Activated T-helper 1 cell treated with anti-CD3 and anti-CD28 coated beads, Interleukin-12 subunit alpha, Interleukin-12 subunit beta, Interleukin-2, Interleukin-4 antibody, amounts not matched to agents 30 ng/mL and 10 ng/mL and 1 ng/mL, durations not matched to agents 14 hours and 24 hours and 36 hours (primary cell): ENCODE measurements around the gene INSR. TPM values are rescaled to one million over a fixed set of nuclear protein-coding genes. Genes with fewer than 3 reads are reported as not detected.

Experiments
- DNase-seq: peaks from one replicate; pipeline ENCODE4 v3.0.0; 2021; ENCODE audit warnings: low spot score
- H3K27ac Mint-ChIP-seq: one replicate; pipeline ENCODE4 v1.8.0; 2021; ENCODE audit warnings: mild to moderate bottlenecking, mixed read lengths
- H3K27me3 Mint-ChIP-seq: one replicate; pipeline ENCODE4 v1.8.0; 2022; ENCODE audit warnings: mild to moderate bottlenecking, moderate library complexity, mixed read lengths; ENCODE audit not compliant: insufficient read depth
- H3K36me3 Mint-ChIP-seq: one replicate; pipeline ENCODE4 v1.8.0; 2021; ENCODE audit warnings: low read depth, mixed read lengths
- H3K4me1 Mint-ChIP-seq: one replicate; pipeline ENCODE4 v1.8.0; 2021; ENCODE audit warnings: low read depth, mixed read lengths
- H3K4me3 Mint-ChIP-seq: one replicate; pipeline ENCODE4 v1.8.0; 2021; ENCODE audit warnings: mild to moderate bottlenecking, moderate library complexity, mixed read lengths
- H3K9me3 Mint-ChIP-seq: one replicate; pipeline ENCODE4 v1.8.0; 2021; ENCODE audit warnings: mixed read lengths
- intact Hi-C: fragments of 100-400 bp; cut with micrococcal nuclease; formaldehyde crosslinking; loops from one replicate; pipeline ENCODE4 v1.15.1; 2024
- total RNA-seq: library from RNA; stranded (reverse); gene quantifications from 2 replicates; pipeline ENCODE4 v1.2.3, GENCODE V29; 2022

INSR gene
- total RNA-seq: 1.5 TPM in 2 replicates

- peaks cover 38% of the 10 kb centered on the region for H3K27me3 Mint-ChIP-seq
- no peaks in the 10 kb centered on the region for H3K9me3 Mint-ChIP-seq
- H3K4me3 Mint-ChIP-seq: peak within 1 kb of the TSS; percentile 70
- no peak within 1 kb of the TSS for H3K27ac Mint-ChIP-seq
- intact Hi-C loops: no loop called here
- peak; percentile 22 for DNase-seq
- no peaks in the 10 kb centered on the region for H3K36me3 Mint-ChIP-seq
- H3K4me1 Mint-ChIP-seq: peaks cover 5% of the 10 kb centered on the region
Measured at GRCh38 chr19:7293762-7294557, at the start of gene INSR. Gene INSR (minus strand): TSS chr19:7294414. CDS start chr19:7293891, 523 bp downstream.

DNA sequence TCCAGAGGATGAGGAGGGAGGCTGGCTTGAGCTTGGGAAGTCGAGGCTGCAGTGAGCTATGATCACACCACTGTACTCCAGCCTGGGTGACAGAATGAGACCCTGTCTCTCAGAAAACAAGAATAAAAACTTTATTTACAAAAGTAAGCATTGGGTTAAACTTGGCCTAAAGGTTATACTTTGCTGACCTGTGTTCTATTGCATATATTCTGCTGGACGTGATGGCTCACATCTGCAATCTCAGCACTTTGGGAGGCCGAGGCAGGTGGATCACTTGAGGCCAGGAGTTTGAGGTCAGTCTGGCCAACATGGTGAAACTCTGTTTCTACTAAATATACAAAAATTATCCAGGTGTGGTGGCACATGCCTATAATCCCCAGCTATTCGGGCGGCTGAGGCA, 47.9 kb upstream of the INSR start:
- Mint-ChIP-seq H3K36me3 (no peaks in the 10 kb centered on the region), H3K27me3 (peaks cover 5% of the 10 kb centered on the region), H3K9me3 (no peaks in the 10 kb centered on the region), H3K4me1 (peaks cover 48% of the 10 kb centered on the region), H3K4me3 (no peak overlapping the region), H3K27ac (no peak overlapping the region)
- DNase-seq: no peak
- intact Hi-C loops: no loop called here

- no peak overlapping the region for H3K4me3 Mint-ChIP-seq
- no peak overlapping the region for H3K27ac Mint-ChIP-seq
- H3K27me3 Mint-ChIP-seq: peaks cover 5% of the 10 kb centered on the region
- peaks cover 44% of the 10 kb centered on the region for H3K4me1 Mint-ChIP-seq
- intact Hi-C loops: loop anchor here (1.0 kb wide), 3 partner anchors 192 to 337 kb away; no protein-coding TSS in a partner anchor
- H3K36me3 Mint-ChIP-seq: no peaks in the 10 kb centered on the region
- peak; percentile 70 for DNase-seq
- H3K9me3 Mint-ChIP-seq: no peaks in the 10 kb centered on the region
Measured at GRCh38 chr19:7340959-7341837, 47.0 kb upstream of the INSR start.

DNA sequence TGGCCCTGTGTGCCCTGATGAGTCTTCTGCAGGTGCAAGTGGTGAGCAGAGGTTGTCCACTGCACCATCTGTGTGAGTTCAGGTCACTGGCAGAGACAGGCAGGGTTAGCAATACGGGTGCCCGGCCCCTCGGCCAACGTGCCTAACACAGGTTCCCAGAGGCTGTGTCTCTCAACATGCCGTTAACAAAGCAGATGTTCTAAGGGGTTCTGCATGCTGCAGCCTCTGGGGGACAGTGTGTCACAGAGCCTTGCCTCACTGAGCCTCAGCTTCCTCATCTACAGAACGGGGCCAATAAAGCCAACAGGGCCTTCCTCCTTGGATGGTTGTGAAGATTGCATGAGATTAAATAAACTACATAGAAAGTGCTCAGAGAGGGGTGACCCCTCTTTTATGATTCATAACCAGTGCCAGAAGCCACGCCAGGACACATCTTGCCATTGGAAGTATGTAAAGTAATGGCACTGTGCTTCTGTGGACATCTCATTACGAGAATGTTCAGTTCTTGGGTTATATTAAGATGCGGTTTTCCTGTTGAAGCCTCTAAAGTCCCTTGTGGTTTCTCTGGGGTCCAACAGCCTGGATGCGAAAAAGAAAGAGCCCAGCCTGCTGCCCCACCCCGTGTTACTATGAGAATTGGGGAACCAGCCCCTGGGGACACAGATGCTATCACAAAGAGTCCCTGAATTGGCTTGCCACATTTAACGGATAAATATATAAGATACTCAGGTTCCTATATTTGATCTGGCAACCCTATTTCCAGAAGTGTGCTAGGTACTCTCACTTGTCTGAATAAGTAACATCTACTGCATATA, 43.4 kb upstream of the INSR start:
- DNase-seq: no peak
- peaks cover 9% of the 10 kb centered on the region for H3K27me3 Mint-ChIP-seq
- peaks cover 27% of the 10 kb centered on the region for H3K4me1 Mint-ChIP-seq
- intact Hi-C loops: no loop called here
- H3K27ac Mint-ChIP-seq: no peak overlapping the region
- H3K9me3 Mint-ChIP-seq: no peaks in the 10 kb centered on the region
- no peaks in the 10 kb centered on the region for H3K36me3 Mint-ChIP-seq
- H3K4me3 Mint-ChIP-seq: peak overlapping the region; percentile 12

- Mint-ChIP-seq H3K36me3 (no peaks in the 10 kb centered on the region), H3K4me1 (peaks cover 27% of the 10 kb centered on the region), H3K9me3 (no peaks in the 10 kb centered on the region), H3K27ac (no peak overlapping the region), H3K4me3 (no peak overlapping the region), H3K27me3 (peaks cover 9% of the 10 kb centered on the region)
- intact Hi-C loops: no loop called here
- no peak for DNase-seq
Measured at GRCh38 chr19:7336321-7336973, 42.2 kb upstream of the INSR start.

DNA sequence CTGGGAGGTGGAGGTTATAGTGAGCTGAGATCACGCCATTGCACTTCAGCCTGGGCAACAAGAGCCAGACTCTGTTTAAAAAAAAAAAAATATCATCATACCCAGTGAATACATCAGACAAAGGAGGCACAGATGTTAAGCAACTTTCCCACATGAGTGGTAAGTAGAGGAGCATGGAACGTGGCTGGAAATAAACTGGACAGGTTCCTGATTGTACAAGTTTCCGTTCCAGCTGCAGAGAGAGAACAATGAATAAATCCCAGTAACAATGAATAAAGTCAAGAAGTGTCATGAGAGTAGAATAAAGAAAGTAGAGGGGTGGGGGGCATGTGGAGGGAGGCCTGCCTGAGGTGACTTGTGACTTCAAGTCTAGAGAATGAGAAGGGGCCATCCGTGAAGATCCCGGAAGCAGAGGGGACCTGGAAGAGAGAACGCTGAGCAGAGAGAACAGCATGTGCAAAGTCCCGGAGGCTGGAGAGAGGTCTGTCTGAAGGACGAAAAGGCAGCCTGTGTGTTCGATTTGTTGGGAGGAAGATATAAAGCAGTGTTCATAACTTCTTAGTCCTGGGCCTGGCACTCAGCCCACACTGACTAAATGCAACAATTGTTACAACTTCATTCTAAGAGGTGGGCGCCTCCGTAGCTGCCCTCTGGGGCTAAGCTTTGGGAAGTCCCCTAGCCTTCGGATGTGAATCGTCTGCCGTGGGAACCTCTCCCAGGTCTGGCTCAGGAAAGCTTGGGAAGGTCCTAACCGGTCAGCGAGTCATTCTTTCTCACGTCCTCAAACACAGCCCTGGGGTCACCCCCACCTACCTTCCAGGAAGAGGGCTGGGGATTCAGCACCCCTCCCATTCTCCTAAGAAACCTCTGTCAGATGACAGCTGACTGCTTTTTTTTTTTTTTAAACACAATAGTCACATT, 39.2 kb upstream of the INSR start:
- DNase-seq: no peak
- H3K27me3 Mint-ChIP-seq: peaks cover 4% of the 10 kb centered on the region
- no peak overlapping the region for H3K27ac Mint-ChIP-seq
- H3K4me1 Mint-ChIP-seq: peaks cover 17% of the 10 kb centered on the region
- no peaks in the 10 kb centered on the region for H3K9me3 Mint-ChIP-seq
- no peaks in the 10 kb centered on the region for H3K36me3 Mint-ChIP-seq
- intact Hi-C loops: no loop called here
- H3K4me3 Mint-ChIP-seq: no peak overlapping the region

GRCh38 chr19:7331446-7331845, 37.2 kb upstream of the INSR start:
- Mint-ChIP-seq H3K27me3 (peaks cover 4% of the 10 kb centered on the region), H3K9me3 (no peaks in the 10 kb centered on the region), H3K36me3 (no peaks in the 10 kb centered on the region), H3K4me1 (no peaks in the 10 kb centered on the region), H3K27ac (no peak overlapping the region), H3K4me3 (no peak overlapping the region)
- DNase-seq: no peak
- intact Hi-C loops: no loop called here

GRCh38 chr19:7328647-7329046, 34.4 kb upstream of the INSR start:
- Mint-ChIP-seq H3K4me3 (no peak overlapping the region), H3K27ac (no peak overlapping the region), H3K36me3 (no peaks in the 10 kb centered on the region), H3K9me3 (no peaks in the 10 kb centered on the region), H3K27me3 (no peaks in the 10 kb centered on the region), H3K4me1 (no peaks in the 10 kb centered on the region)
- no peak for DNase-seq
- intact Hi-C loops: no loop called here

DNA sequence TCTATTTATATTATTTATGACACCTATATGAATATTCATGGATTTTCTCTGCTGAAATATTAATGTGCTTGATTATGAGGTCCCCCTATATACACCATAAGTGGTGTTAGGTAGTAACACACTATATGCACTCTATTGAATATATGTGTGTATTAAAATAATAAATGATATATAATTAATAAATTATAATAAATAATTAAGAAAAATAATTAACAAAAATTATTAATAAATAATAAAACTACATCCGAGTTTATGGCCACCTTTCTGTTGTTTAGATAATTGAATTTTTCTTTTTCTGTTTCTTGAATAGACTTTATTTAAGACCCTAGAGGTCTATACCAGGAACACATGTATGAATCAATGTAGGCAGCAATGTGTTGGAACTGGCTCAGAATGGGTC, 33.6 kb upstream of the INSR start:
- intact Hi-C loops: no loop called here
- Mint-ChIP-seq H3K27me3 (no peaks in the 10 kb centered on the region), H3K36me3 (no peaks in the 10 kb centered on the region), H3K9me3 (no peaks in the 10 kb centered on the region), H3K4me1 (no peaks in the 10 kb centered on the region), H3K4me3 (no peak overlapping the region), H3K27ac (no peak overlapping the region)
- no peak for DNase-seq

GRCh38 chr19:7326105-7326877, 32.1 kb upstream of the INSR start:
- Mint-ChIP-seq H3K36me3 (no peaks in the 10 kb centered on the region), H3K4me3 (no peak overlapping the region), H3K4me1 (no peaks in the 10 kb centered on the region), H3K9me3 (no peaks in the 10 kb centered on the region), H3K27ac (peak overlapping the region; percentile 16), H3K27me3 (no peaks in the 10 kb centered on the region)
- DNase-seq: no peak
- intact Hi-C loops: loop anchor here (1.0 kb wide), 1 partner anchor 177 kb away; no protein-coding TSS in a partner anchor

- intact Hi-C loops: no loop called here
- no peaks in the 10 kb centered on the region for H3K27me3 Mint-ChIP-seq
- H3K27ac Mint-ChIP-seq: no peak overlapping the region
- H3K36me3 Mint-ChIP-seq: no peaks in the 10 kb centered on the region
- no peak for DNase-seq
- no peak overlapping the region for H3K4me3 Mint-ChIP-seq
- no peaks in the 10 kb centered on the region for H3K4me1 Mint-ChIP-seq
- H3K9me3 Mint-ChIP-seq: peaks cover 8% of the 10 kb centered on the region
Measured at GRCh38 chr19:7318176-7318575, 24.0 kb upstream of the INSR start.
